ENCODE data around the gene GCG.

DNA sequence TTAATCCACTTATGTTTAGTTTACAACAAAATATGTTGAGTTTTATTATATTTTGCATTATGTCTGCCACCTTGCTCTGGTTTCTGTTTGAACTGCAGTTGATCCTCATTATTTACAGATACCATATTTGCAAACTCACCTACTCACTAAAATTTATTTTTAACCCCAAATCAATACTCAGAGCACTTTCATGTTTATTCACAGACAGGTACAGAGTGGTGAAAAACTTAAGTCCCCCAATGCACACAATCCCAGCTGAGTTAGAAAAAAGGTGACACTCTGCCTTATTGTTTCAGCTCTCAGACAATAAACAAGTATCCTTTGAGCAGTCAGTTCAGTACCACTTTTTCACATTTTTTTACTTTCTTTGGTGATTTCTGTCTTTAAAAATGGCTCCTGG is 13.7 kb downstream of the GCG start:
- TF ChIP-seq TCF7L2 (IDR thresholded peaks at IDR 0.05; ENCODE audit: borderline replicate concordance, extremely low read depth, insufficient read depth, insufficient read length): no peak
- TF ChIP-seq ZNF274 (IDR thresholded peaks at IDR 0.05; ENCODE audit: low read depth, low read length): no peak
- TF ChIP-seq POLR2AphosphoS5 (IDR thresholded peaks at IDR 0.05; ENCODE audit: low read depth, low read length): no peak
- TF ChIP-seq POLR2A (IDR thresholded peaks at IDR 0.05; ENCODE audit: borderline replicate concordance, extremely low read depth, insufficient read depth, insufficient read length): no peak
- no peak for TF ChIP-seq CTCF (IDR thresholded peaks at IDR 0.05 in 2 of 3, conservative IDR thresholded peaks at IDR 0.05 in 1 of 3; ENCODE audit: borderline replicate concordance in 1 of 3, insufficient read depth in 1 of 3, low read depth in 2 of 3, low read length in 2 of 3)
- no peak for TF ChIP-seq EZH2 (IDR thresholded peaks at IDR 0.05)
- no peak for TF ChIP-seq EZH2phosphoT487 (IDR thresholded peaks at IDR 0.05; ENCODE audit: borderline replicate concordance)
- no peak for TF ChIP-seq SIN3A (IDR thresholded peaks at IDR 0.05; ENCODE audit: low read depth)
- TF ChIP-seq, protein P1, sequence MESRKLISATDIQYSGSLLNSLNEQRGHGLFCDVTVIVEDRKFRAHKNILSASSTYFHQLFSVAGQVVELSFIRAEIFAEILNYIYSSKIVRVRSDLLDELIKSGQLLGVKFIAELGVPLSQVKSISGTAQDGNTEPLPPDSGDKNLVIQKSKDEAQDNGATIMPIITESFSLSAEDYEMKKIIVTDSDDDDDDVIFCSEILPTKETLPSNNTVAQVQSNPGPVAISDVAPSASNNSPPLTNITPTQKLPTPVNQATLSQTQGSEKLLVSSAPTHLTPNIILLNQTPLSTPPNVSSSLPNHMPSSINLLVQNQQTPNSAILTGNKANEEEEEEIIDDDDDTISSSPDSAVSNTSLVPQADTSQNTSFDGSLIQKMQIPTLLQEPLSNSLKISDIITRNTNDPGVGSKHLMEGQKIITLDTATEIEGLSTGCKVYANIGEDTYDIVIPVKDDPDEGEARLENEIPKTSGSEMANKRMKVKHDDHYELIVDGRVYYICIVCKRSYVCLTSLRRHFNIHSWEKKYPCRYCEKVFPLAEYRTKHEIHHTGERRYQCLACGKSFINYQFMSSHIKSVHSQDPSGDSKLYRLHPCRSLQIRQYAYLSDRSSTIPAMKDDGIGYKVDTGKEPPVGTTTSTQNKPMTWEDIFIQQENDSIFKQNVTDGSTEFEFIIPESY (IDR thresholded peaks at IDR 0.05; ENCODE audit: extremely low read depth, insufficient replicate concordance, low read length): no peak
- TF ChIP-seq RAD21 (IDR thresholded peaks at IDR 0.05; ENCODE audit: low read depth): no peak
- TF ChIP-seq ZFX (IDR thresholded peaks at IDR 0.05): no peak
- TF ChIP-seq, protein P2, sequence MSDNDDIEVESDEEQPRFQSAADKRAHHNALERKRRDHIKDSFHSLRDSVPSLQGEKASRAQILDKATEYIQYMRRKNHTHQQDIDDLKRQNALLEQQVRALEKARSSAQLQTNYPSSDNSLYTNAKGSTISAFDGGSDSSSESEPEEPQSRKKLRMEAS (IDR thresholded peaks at IDR 0.05): no peak

All from HCT116 (cell line).